Lower leg skin (tissue), 4 donors: ENCODE data around the gene GRB10. TPM values are rescaled to one million over a fixed set of nuclear protein-coding genes. Genes with fewer than 3 reads are reported as not detected.

Experiments
- DNase-seq, 2 donors: peaks; one replicate each; pipeline ENCODE4 v3.0.0-alpha.2; 2019; ENCODE audit warnings: low spot score in 2 of 2
- H3K4me3 ChIP-seq: fragments of 200-600 bp; sonication (generic); 2 replicates; pipeline ENCODE4 v1.5.1; 2017; ENCODE audit warnings: mild to moderate bottlenecking, low read depth; ENCODE audit not compliant: poor library complexity, severe bottlenecking
- POLR2A ChIP-seq, 2 donors: fragments of 450-650 bp; IDR thresholded peaks; one replicate each; pipeline ENCODE4 v1.6.1; 2016 to 2017; ENCODE audit warnings: antibody characterized with exemption in 2 of 2, mild to moderate bottlenecking in 1 of 2, moderate library complexity in 1 of 2
- WGBS, 2 donors: methylation state at CpG; one replicate each; pipeline ENCODE4 v1.1.5; 2018; 5-methylcytosine and 5-hydroxymethylcytosine counted together
- intact Hi-C: fragments of 100-400 bp; cut with DNase I; formaldehyde crosslinking; loops from one replicate; pipeline ENCODE4 v1.15.0; 2023; ENCODE audit warnings: low total_unique reads
- total RNA-seq, 4 donors: library from RNA; depleted of rRNA; stranded (reverse); fragments of >200 nt; gene quantifications; one replicate each; pipeline ENCODE4 v1.1.0, GENCODE V29; 2016
- TF ChIP-seq, protein P1 (sequence below), 3 donors: fragments of 450-650 bp; IDR thresholded peaks; one replicate each; pipeline ENCODE4 v1.5.1; 2016; ENCODE audit warnings: antibody characterized with exemption in 3 of 3, mild to moderate bottlenecking in 3 of 3, moderate library complexity in 2 of 3

The GRB10 gene
- total RNA-seq, 4 donors from 2014 or later: 6.6 to 25.7 (median 15.2) TPM

DNA sequence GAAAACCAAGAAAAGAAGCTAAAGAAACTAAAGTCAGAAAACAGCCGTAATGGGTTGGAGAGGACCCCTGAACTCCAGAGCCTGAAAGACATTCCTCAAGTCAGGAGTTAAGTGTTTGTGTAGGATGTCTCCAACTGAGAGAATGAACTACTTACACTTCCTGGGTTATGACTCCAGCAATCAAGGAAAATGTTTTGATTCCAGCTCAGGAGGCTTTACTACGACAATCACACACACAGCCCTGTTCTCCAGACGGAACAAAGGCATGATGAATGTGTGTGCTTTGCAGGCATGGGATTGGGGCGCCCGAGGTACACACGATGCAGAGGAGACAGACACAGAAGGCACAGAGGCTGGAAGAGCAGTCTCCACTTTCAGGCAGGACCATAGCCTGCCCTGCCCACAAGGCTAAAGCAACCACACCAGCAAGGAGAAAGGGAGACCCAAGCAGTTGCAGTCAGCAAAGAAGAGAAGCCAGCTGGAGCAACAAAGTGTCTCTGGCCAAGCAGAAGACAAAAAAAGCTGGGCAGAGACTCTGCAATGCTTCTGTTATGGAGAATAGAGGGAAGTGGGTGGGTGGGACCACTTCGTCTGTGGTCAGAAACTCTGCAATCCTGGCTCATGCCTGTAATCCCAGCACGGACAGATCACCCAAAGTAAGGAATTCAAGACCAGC, 89.1 kb downstream of the GRB10 start:
- TF ChIP-seq, protein P1, sequence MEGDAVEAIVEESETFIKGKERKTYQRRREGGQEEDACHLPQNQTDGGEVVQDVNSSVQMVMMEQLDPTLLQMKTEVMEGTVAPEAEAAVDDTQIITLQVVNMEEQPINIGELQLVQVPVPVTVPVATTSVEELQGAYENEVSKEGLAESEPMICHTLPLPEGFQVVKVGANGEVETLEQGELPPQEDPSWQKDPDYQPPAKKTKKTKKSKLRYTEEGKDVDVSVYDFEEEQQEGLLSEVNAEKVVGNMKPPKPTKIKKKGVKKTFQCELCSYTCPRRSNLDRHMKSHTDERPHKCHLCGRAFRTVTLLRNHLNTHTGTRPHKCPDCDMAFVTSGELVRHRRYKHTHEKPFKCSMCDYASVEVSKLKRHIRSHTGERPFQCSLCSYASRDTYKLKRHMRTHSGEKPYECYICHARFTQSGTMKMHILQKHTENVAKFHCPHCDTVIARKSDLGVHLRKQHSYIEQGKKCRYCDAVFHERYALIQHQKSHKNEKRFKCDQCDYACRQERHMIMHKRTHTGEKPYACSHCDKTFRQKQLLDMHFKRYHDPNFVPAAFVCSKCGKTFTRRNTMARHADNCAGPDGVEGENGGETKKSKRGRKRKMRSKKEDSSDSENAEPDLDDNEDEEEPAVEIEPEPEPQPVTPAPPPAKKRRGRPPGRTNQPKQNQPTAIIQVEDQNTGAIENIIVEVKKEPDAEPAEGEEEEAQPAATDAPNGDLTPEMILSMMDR (IDR thresholded peaks at IDR 0.05): no peak
- no peak for TF ChIP-seq POLR2A (IDR thresholded peaks at IDR 0.05)
- DNase-seq: no peak
- H3K4me3 ChIP-seq: no peak overlapping the region
- intact Hi-C loops: no loop called here
- WGBS, 2 donors: 81% methylated on average over 8 of the region's 8 CpGs

DNA sequence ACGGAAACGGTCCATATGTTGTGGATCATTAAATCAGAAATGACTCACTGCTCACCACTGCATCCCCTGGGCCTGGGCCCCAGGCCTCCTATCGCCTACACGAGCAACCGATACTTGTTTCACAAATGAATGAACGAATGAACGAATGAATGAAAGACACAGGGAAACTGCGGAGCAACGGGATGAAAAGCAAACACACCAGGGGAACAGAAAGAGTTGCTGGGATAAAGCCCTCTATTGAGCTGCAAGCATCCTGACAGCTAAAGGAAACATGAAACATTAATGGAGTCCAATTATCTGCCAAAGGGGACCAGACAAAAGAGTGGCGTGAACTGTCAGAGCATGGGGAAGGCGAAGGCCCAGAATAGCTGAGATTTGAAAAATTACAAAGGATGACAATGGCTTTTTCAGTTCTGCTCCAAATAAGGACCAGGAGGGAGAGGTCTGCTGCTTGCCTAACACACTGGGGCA, 92.1 kb downstream of the GRB10 start:
- intact Hi-C loops: no loop called here
- WGBS, 2 donors: 69 to 76% methylated on average over 11 of the region's 11 CpGs
- TF ChIP-seq POLR2A (IDR thresholded peaks at IDR 0.05): no peak
- TF ChIP-seq, protein P1 (IDR thresholded peaks at IDR 0.05): no peak
- no peak for DNase-seq
- H3K4me3 ChIP-seq: no peak overlapping the region

DNA sequence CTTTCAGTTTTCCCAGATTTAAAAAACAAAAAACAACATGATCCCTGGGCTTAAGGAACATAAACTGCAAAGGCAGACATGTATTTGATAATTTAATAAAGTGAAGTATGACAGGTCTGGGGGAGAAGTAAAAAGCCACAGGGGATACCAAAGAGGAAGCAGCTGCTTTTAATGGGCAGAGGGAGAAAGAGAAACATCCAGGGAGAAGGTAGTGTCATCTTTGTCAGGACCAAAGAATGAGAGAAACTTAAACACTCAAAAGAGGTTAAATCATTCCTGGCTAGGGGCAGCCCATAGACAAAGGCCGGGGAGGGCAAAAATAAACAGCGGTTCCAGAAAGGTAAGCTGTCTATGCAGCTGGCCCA, 94.5 kb downstream of the GRB10 start:
- TF ChIP-seq, protein P1 (IDR thresholded peaks at IDR 0.05): no peak
- no peak for TF ChIP-seq POLR2A (IDR thresholded peaks at IDR 0.05)
- H3K4me3 ChIP-seq: no peak overlapping the region
- 77 to 80% methylated on average over 2 of the region's 2 CpGs for WGBS, 2 donors
- no peak for DNase-seq
- intact Hi-C loops: no loop called here

DNA sequence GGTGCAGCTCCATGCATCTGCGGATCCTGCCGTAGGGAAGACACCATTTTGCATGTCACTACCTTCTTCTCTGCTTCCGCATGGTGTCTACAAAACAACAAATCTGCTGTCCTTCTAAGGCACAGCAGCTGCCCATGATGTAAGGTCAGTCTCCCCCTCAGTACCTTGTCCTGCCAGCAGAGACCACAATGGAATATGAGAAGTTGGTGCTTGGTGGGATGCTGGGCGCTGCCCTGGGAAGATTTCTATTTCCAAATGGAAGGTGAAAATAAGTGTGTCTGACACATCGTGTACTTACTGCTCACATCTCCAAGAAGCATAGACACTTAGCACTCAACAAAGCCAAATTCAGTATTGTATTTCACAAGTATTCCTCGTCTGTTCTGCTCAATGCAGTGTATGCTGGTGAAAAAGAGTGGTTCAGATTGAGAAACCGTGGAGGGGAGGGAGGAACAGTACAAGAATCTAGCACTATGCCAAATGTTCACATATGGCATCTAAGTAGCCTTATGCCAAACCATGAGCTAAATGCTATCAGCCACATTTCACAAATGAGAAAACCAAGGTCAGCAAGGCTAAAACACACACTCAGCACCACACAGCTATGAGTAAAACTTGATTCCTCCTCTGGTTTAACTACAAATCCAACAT, 95.0 kb downstream of the GRB10 start:
- no peak overlapping the region for H3K4me3 ChIP-seq
- no peak for TF ChIP-seq POLR2A (IDR thresholded peaks at IDR 0.05)
- 75 to 79% methylated on average over 7 of the region's 7 CpGs for WGBS, 2 donors
- intact Hi-C loops: no loop called here
- DNase-seq: no peak

DNA sequence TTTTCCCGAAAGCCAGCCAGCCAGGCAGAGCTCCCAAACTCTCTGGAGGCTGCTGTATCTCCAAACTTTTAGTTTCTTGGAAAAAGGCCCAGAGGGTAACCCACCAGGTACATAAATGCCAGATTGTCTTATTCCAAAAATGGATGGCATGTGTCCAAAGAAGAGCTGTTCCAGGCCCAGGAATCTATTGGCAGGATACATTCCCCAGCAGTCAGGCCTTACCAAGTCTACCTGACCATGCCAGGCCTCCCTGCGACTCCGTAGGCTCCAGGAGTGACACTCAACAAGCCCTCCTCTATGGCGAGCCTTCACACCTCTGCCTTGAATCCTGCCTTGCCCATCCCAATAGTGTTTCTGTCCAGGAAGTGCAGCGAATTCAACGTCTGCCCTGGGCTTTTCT, 95.6 kb downstream of the GRB10 start:
- no peak overlapping the region for H3K4me3 ChIP-seq
- no peak for DNase-seq
- 90 to 92% methylated on average over 6 of the region's 6 CpGs for WGBS, 2 donors
- intact Hi-C loops: no loop called here
- no peak for TF ChIP-seq POLR2A (IDR thresholded peaks at IDR 0.05)
- TF ChIP-seq, protein P1 (IDR thresholded peaks at IDR 0.05): no peak

DNA sequence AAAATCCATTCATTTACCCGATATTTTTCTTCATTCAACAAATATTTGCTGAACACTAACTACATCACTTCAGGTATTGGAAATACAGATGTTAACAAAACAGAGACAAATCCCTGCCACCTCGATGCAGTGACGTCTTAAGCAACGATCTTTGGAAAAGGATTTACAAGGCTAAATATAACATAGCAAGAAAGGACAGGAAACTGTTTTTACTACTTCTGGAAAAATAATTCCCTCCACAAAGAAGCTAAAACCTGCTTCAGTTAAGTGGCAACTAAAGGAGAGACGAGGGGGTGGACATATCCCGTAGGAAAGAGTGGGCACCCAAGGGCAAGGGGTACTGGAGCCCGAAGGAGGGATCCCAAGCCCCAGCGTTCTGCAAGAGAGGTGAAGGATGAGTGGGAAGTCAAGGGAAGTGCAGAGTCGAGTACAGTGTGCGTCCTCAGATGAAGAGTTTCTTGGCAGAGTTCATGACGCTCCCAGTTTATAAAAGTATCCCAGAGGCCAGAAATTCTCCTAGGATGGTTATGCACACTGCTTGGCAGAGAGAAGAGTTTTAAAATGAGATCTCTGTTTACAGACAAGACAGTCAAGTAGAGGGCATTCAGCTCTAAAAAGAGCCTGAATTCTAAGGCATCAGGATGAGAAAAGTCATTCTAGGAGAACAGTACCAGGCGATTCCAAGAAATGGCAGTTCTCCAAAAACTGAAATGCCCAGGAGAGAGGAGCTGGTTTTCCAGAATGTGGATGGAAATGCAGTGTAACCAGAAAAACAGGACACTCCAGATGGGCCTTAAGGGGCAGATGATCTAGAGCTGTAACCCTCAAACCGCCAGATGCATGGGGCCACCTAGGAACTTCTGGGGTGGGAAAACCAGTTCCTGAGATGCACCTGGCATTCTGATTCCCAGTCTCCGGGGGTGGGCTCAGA, 97.3 kb downstream of the GRB10 start:
- WGBS, 2 donors: 56% methylated on average over 14 of the region's 14 CpGs
- TF ChIP-seq POLR2A (IDR thresholded peaks at IDR 0.05): no peak
- TF ChIP-seq, protein P1 (IDR thresholded peaks at IDR 0.05): no peak
- DNase-seq: no peak
- intact Hi-C loops: no loop called here
- H3K4me3 ChIP-seq: no peak overlapping the region
